Suprapubic skin (tissue), 4 donors: ENCODE data around the gene PLCB1.

Experiments used
- CTCF ChIP-seq, 2 donors: fragments of 200-600 bp in 1 of 2; fragments of 450-650 bp in 1 of 2; sonication (generic) in 1 of 2; IDR thresholded peaks; one replicate each; pipeline ENCODE4 v1.5.1; 2016 to 2019; ENCODE audit warnings: antibody characterized with exemption in 2 of 2, mild to moderate bottlenecking in 1 of 2, moderate library complexity in 1 of 2
- EP300 ChIP-seq: sonication (generic); formaldehyde crosslinking; IDR thresholded peaks from one replicate; pipeline ENCODE4 v1.6.1; 2017; ENCODE audit warnings: antibody characterized with exemption
- POLR2A ChIP-seq, 2 donors: fragments of 450-650 bp; IDR thresholded peaks; one replicate each; pipeline ENCODE4 v1.6.1; 2017; ENCODE audit warnings: antibody characterized with exemption in 2 of 2, mild to moderate bottlenecking in 2 of 2, moderate library complexity in 2 of 2
- POLR2AphosphoS5 ChIP-seq, 3 donors: sonication (generic); formaldehyde crosslinking; IDR thresholded peaks; one replicate each; pipeline ENCODE4 v1.6.1; 2017; ENCODE audit warnings: antibody characterized with exemption in 3 of 3

DNA sequence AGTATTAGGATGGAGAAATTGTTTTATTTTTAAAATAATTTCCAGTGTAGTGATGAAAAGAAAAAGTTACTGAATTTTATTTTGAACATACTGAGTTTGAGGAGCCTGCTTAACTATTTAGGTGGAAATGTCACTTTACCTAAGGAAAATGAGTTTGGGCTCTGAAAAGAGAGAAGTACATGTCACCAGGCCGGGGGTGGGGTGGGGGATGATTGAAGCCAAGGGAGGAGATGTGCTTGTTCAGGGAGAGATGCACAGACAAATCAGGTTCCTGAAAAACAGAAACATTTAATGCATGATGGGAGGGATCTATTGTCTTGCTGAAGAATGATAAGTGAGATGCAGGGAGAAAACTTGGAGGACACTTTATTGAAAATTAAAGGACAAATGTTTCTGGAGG lies 71.3 kb downstream of the PLCB1 start:
- TF ChIP-seq EP300 (no peak), POLR2AphosphoS5 (IDR thresholded peaks at IDR 0.05) (no peak), CTCF (IDR thresholded peaks at IDR 0.05) (no peak), POLR2A (IDR thresholded peaks at IDR 0.05) (no peak)
